K562 (cell line): ENCODE results near the gene GALNT17.

Experiments
- DPF2 ChIP-seq: fragments of 450-650 bp; IDR thresholded peaks from 2 replicates; pipeline ENCODE4 v1.6.1; 2016
- ESRRA ChIP-seq: fragments of 450-650 bp; IDR thresholded peaks from 2 replicates; pipeline ENCODE4 v1.6.1; 2014; ENCODE audit warnings: low read depth, mild to moderate bottlenecking, moderate library complexity, borderline replicate concordance
- MAZ ChIP-seq, 2 experiments: fragments of 450-650 bp in 1 of 2; sonication (generic) in 1 of 2; formaldehyde crosslinking; IDR thresholded peaks in 1 of 2; conservative IDR thresholded peaks in 1 of 2; 2 replicates each; pipeline versions ENCODE4 v1.4.0 to v1.5.0; 2020; ENCODE audit warnings: mild to moderate bottlenecking in 1 of 2, missing genetic modification reagents in 1 of 2
- SNAPC5 ChIP-seq: fragments of 250-450 bp; sonication (Bioruptor Pico); IDR thresholded peaks from 2 replicates; pipeline ENCODE4 v1.8.0; 2021; ENCODE audit warnings: moderate library complexity, mild to moderate bottlenecking, inconsistent platforms
- SPI1 ChIP-seq: IDR thresholded peaks from 2 replicates; pipeline ENCODE4 v1.6.1; 2011; ENCODE audit warnings: low read depth, low read length, control low read depth, borderline replicate concordance
- TEAD2 ChIP-seq: fragments of 450-650 bp; IDR thresholded peaks from 2 replicates; pipeline ENCODE4 v1.6.1; 2016; ENCODE audit warnings: missing genetic modification characterization, control low read depth, missing compliant biosample characterization
- TOE1 ChIP-seq, 2 experiments: fragments of 450-650 bp in 1 of 2; sonication (generic) in 1 of 2; formaldehyde crosslinking in 1 of 2; IDR thresholded peaks; 2 replicates each; pipeline versions ENCODE4 v1.7.1 to v1.8.0; 2016 to 2022; ENCODE audit warnings: borderline replicate concordance in 2 of 2, mild to moderate bottlenecking in 2 of 2, antibody characterized with exemption in 1 of 2, inconsistent platforms in 1 of 2, low read depth in 1 of 2, missing genetic modification reagents in 1 of 2, moderate library complexity in 1 of 2
- ZNF24 ChIP-seq: fragments of 450-650 bp; IDR thresholded peaks from 2 replicates; pipeline ENCODE4 v1.6.1; 2016
- TF ChIP-seq, protein P1 (sequence below), 3 experiments: IDR thresholded peaks in 2 of 3; conservative IDR thresholded peaks in 1 of 3; 2 replicates each; pipeline ENCODE4 v1.5.1; 2011 to 2012; ENCODE audit warnings: low read length in 3 of 3, mild to moderate bottlenecking in 3 of 3, control low read depth in 2 of 3, improper control_type of control experiment in 1 of 3, inconsistent platforms in 1 of 3, low read depth in 1 of 3, mixed read lengths in 1 of 3, moderate library complexity in 1 of 3; ENCODE audit not compliant: insufficient read depth in 2 of 3

GRCh38 chr7:71754828-71755227, 622.9 kb downstream of the GALNT17 start:
- TF ChIP-seq ESRRA (no peak), DPF2 (no peak), TEAD2 (no peak), ZNF24 (no peak), SPI1 (no peak), MAZ (CRISPR knock-in tag; conservative IDR thresholded peaks at IDR 0.05 in 1 of 2, IDR thresholded peaks at IDR 0.05 in 1 of 2) (no peak), TOE1 (IDR thresholded peaks at IDR 0.05; ENCODE audit: borderline replicate concordance) (no peak), TOE1 (CRISPR knock-in tag; IDR thresholded peaks at IDR 0.05; ENCODE audit: borderline replicate concordance, low read depth) (no peak), SNAPC5 (no peak)
- TF ChIP-seq, protein P1, sequence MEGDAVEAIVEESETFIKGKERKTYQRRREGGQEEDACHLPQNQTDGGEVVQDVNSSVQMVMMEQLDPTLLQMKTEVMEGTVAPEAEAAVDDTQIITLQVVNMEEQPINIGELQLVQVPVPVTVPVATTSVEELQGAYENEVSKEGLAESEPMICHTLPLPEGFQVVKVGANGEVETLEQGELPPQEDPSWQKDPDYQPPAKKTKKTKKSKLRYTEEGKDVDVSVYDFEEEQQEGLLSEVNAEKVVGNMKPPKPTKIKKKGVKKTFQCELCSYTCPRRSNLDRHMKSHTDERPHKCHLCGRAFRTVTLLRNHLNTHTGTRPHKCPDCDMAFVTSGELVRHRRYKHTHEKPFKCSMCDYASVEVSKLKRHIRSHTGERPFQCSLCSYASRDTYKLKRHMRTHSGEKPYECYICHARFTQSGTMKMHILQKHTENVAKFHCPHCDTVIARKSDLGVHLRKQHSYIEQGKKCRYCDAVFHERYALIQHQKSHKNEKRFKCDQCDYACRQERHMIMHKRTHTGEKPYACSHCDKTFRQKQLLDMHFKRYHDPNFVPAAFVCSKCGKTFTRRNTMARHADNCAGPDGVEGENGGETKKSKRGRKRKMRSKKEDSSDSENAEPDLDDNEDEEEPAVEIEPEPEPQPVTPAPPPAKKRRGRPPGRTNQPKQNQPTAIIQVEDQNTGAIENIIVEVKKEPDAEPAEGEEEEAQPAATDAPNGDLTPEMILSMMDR (IDR thresholded peaks at IDR 0.05 in 2 of 3, conservative IDR thresholded peaks at IDR 0.05 in 1 of 3; ENCODE audit: insufficient read depth in 2 of 3, low read depth in 1 of 3, low read length in 3 of 3), result no peak
